Esophagus squamous epithelium (tissue), 4 donors: ENCODE measurements around the gene EFS.

Experiments used
- CTCF ChIP-seq, 6 experiments: fragments of 450-650 bp in 4 of 6; fragments of 200-600 bp in 2 of 6; sonication (generic) in 2 of 6; IDR thresholded peaks; one replicate each; pipeline ENCODE4 v1.5.1; 2016 to 2019; ENCODE audit warnings: antibody characterized with exemption in 6 of 6, mild to moderate bottlenecking in 4 of 6, moderate library complexity in 4 of 6
- POLR2A ChIP-seq, 4 donors: fragments of 450-650 bp; IDR thresholded peaks; one replicate each; pipeline ENCODE4 v1.6.1; 2017; ENCODE audit warnings: antibody characterized with exemption in 4 of 4, mild to moderate bottlenecking in 4 of 4, moderate library complexity in 3 of 4

GRCh38 chr14:23406244-23406643 lies 41.3 kb upstream of the EFS start:
- TF ChIP-seq CTCF (IDR thresholded peaks at IDR 0.05) (no peak), POLR2A (IDR thresholded peaks at IDR 0.05) (no peak)
